Stimulated activated CD8-positive, alpha-beta memory T cell treated with anti-CD3 and anti-CD28 coated beads, Interleukin-7, amount 100 ng/mL, for 1 hour (primary cell): Measurements from ENCODE around the gene ZNF460.
A peak's percentile ranks its signal among the peaks of the same experiment; 100 is the strongest.

Source experiments
- DNase-seq, 2 donors: peaks; one replicate each; pipeline ENCODE4 v3.0.0-alpha.2; 2020; ENCODE audit warnings: low read depth in 2 of 2

Gene ZNF460

GRCh38 chr19:57279418-57280164 is 694 bp upstream of the ZNF460 start:
- DNase-seq = peak; percentile 47 to 54

GRCh38 chr19:57280962-57281400 is 696 bp downstream of the ZNF460 start:
- no peak for DNase-seq

GRCh38 chr19:57282011-57282643 is 1.8 kb downstream of the ZNF460 start:
- DNase-seq = no peak

GRCh38 chr19:57288373-57288772 is 8.1 kb downstream of the ZNF460 start:
- DNase-seq = no peak

GRCh38 chr19:57290970-57291369 is 10.7 kb downstream of the ZNF460 start:
- DNase-seq = no peak

GRCh38 chr19:57292547-57292946 is 12.3 kb downstream of the ZNF460 start:
- no peak for DNase-seq

GRCh38 chr19:57293719-57294118 is 13.4 kb downstream of the ZNF460 start:
- no peak for DNase-seq

GRCh38 chr19:57302020-57302465 is 21.8 kb downstream of the ZNF460 start:
- DNase-seq = no peak

GRCh38 chr19:57302727-57303401 is 22.6 kb downstream of the ZNF460 start:
- no peak for DNase-seq

GRCh38 chr19:57305056-57305455 is 24.8 kb downstream of the ZNF460 start:
- no peak for DNase-seq

- DNase-seq = no peak
Observed at GRCh38 chr19:57308514-57308913, 28.2 kb downstream of the ZNF460 start.

- DNase-seq = no peak
Observed at GRCh38 chr19:57310792-57311191, 30.5 kb downstream of the ZNF460 start.

- DNase-seq = no peak
Observed at GRCh38 chr19:57314146-57314545, 33.9 kb downstream of the ZNF460 start.

- DNase-seq = no peak
Observed at GRCh38 chr19:57317503-57317902, 37.2 kb downstream of the ZNF460 start.

- DNase-seq = no peak
Observed at GRCh38 chr19:57319869-57320179, 39.5 kb downstream of the ZNF460 start.

GRCh38 chr19:57320180-57321084 is 40.1 kb downstream of the ZNF460 start, which contains the start of gene ZNF543:
Gene ZNF543 (plus strand): TSS chr19:57320472. CDS start chr19:57320854, 382 bp downstream.
- peak; percentile 81 to 85 for DNase-seq

- no peak for DNase-seq
Observed at GRCh38 chr19:57321116-57321515, 40.8 kb downstream of the ZNF460 start.

GRCh38 chr19:57321751-57322150 is 41.5 kb downstream of the ZNF460 start:
- DNase-seq = no peak

GRCh38 chr19:57324992-57325391 is 44.7 kb downstream of the ZNF460 start:
- DNase-seq = no peak

GRCh38 chr19:57327993-57328392 is 47.7 kb downstream of the ZNF460 start:
- no peak for DNase-seq

- DNase-seq = no peak
Observed at GRCh38 chr19:57334191-57334590, 53.9 kb downstream of the ZNF460 start.

GRCh38 chr19:57338877-57339276 is 58.6 kb downstream of the ZNF460 start:
- no peak for DNase-seq
